ENCODE measurements around the gene RNASE3.
"Not testable (repeated sequence)": the region's sequence is repeated elsewhere in the genome, so short reads cannot be mapped to it uniquely, and the experiment has no call there.

The RNASE3 gene

GRCh38 chr14:20878695-20879094 is 12.5 kb upstream of the RNASE3 start:
- in situ Hi-C loops (cut with HindIII; ENCODE audit: low pct_unique_long_range_greater_than_20kb, low sequenced_read_pairs), result no loop called here
- TF ChIP-seq JUND (IDR thresholded peaks at IDR 0.05; ENCODE audit: low read depth), result no peak
- DNase-seq (ENCODE audit: low read depth in 1 of 2, low spot score in 1 of 2), result no peak

- in situ Hi-C loops (cut with HindIII; ENCODE audit: low pct_unique_long_range_greater_than_20kb, low sequenced_read_pairs); DNase-seq (ENCODE audit: low read depth in 1 of 2, low spot score in 1 of 2): not testable (repeated sequence)
Observed at GRCh38 chr14:20881229-20881628, 10.0 kb upstream of the RNASE3 start.

GRCh38 chr14:20882787-20883186 is 8.4 kb upstream of the RNASE3 start:
- in situ Hi-C loops (cut with HindIII; ENCODE audit: low pct_unique_long_range_greater_than_20kb, low sequenced_read_pairs); DNase-seq (ENCODE audit: low read depth in 1 of 2, low spot score in 1 of 2): not testable (repeated sequence)

GRCh38 chr14:20888411-20888810 is 2.8 kb upstream of the RNASE3 start:
- DNase-seq (ENCODE audit: low read depth in 1 of 2, low spot score in 1 of 2); in situ Hi-C loops (cut with HindIII; ENCODE audit: low pct_unique_long_range_greater_than_20kb, low sequenced_read_pairs): not testable (repeated sequence)

- DNase-seq (ENCODE audit: low read depth in 1 of 2, low spot score in 1 of 2); in situ Hi-C loops (cut with HindIII; ENCODE audit: low pct_unique_long_range_greater_than_20kb, low sequenced_read_pairs): not testable (repeated sequence)
Observed at GRCh38 chr14:20895322-20895721, 4.1 kb downstream of the RNASE3 start.

- no peak for TF ChIP-seq JUND (IDR thresholded peaks at IDR 0.05; ENCODE audit: low read depth)
- in situ Hi-C loops (cut with HindIII; ENCODE audit: low pct_unique_long_range_greater_than_20kb, low sequenced_read_pairs), result no loop called here
- no peak for DNase-seq (ENCODE audit: low read depth in 1 of 2, low spot score in 1 of 2)
Observed at GRCh38 chr14:20904393-20905029, 13.3 kb downstream of the RNASE3 start.

GRCh38 chr14:20905676-20906075 is 14.5 kb downstream of the RNASE3 start:
- in situ Hi-C loops (cut with HindIII; ENCODE audit: low pct_unique_long_range_greater_than_20kb, low sequenced_read_pairs), result no loop called here
- DNase-seq (ENCODE audit: low read depth in 1 of 2, low spot score in 1 of 2), result no peak
- TF ChIP-seq JUND (IDR thresholded peaks at IDR 0.05; ENCODE audit: low read depth), result no peak

- in situ Hi-C loops (cut with HindIII; ENCODE audit: low pct_unique_long_range_greater_than_20kb, low sequenced_read_pairs), result no loop called here
- DNase-seq (ENCODE audit: low read depth in 1 of 2, low spot score in 1 of 2), result no peak
Observed at GRCh38 chr14:20907214-20907613, 16.0 kb downstream of the RNASE3 start.

GRCh38 chr14:20910822-20911221 is 19.6 kb downstream of the RNASE3 start:
- in situ Hi-C loops (cut with HindIII; ENCODE audit: low pct_unique_long_range_greater_than_20kb, low sequenced_read_pairs); DNase-seq (ENCODE audit: low read depth in 1 of 2, low spot score in 1 of 2): not testable (repeated sequence)

More at GRCh38 chr14:20907214-20907613, 16.0 kb downstream of the RNASE3 start:
- TF ChIP-seq JUND (IDR thresholded peaks at IDR 0.05; ENCODE audit: low read depth), result no peak

- in situ Hi-C loops (cut with HindIII; ENCODE audit: low pct_unique_long_range_greater_than_20kb, low sequenced_read_pairs), result not testable (repeated sequence)
- DNase-seq (ENCODE audit: low read depth in 1 of 2, low spot score in 1 of 2), result peak in 1 of 2 experiments; percentile 0
Observed at GRCh38 chr14:20919038-20919756, 28.0 kb downstream of the RNASE3 start.

- DNase-seq (ENCODE audit: low read depth in 1 of 2, low spot score in 1 of 2); in situ Hi-C loops (cut with HindIII; ENCODE audit: low pct_unique_long_range_greater_than_20kb, low sequenced_read_pairs): not testable (repeated sequence)
Observed at GRCh38 chr14:20923766-20924297, 32.6 kb downstream of the RNASE3 start.

- TF ChIP-seq JUND (IDR thresholded peaks at IDR 0.05; ENCODE audit: low read depth), result no peak
- in situ Hi-C loops (cut with HindIII; ENCODE audit: low pct_unique_long_range_greater_than_20kb, low sequenced_read_pairs), result no loop called here
- no peak for DNase-seq (ENCODE audit: low read depth in 1 of 2, low spot score in 1 of 2)
Observed at GRCh38 chr14:20934148-20934762, 43.1 kb downstream of the RNASE3 start.

- no peak for TF ChIP-seq JUND (IDR thresholded peaks at IDR 0.05; ENCODE audit: low read depth)
- no peak for DNase-seq (ENCODE audit: low read depth in 1 of 2, low spot score in 1 of 2)
- in situ Hi-C loops (cut with HindIII; ENCODE audit: low pct_unique_long_range_greater_than_20kb, low sequenced_read_pairs), result no loop called here
Observed at GRCh38 chr14:20935303-20935984, 44.3 kb downstream of the RNASE3 start.
